HUES64 (cell line): Measurements from ENCODE around the gene RECQL5.

Source experiments
- H3K27ac ChIP-seq: 2 replicates; pipeline ENCODE4 v1.7.0; 2013; ENCODE audit warnings: low read depth, low read length, inconsistent platforms
- H3K27me3 ChIP-seq: 2 replicates; pipeline ENCODE4 v1.6.1; 2013; ENCODE audit warnings: mild to moderate bottlenecking, low read length; ENCODE audit not compliant: insufficient read depth
- H3K36me3 ChIP-seq: 2 replicates; pipeline ENCODE4 v1.6.1; 2013; ENCODE audit warnings: mild to moderate bottlenecking, low read length; ENCODE audit not compliant: insufficient read depth
- H3K4me1 ChIP-seq: 2 replicates; pipeline ENCODE4 v1.6.1; 2013; ENCODE audit warnings: mild to moderate bottlenecking, low read length, moderate library complexity; ENCODE audit not compliant: insufficient read depth
- H3K4me3 ChIP-seq: 2 replicates; pipeline ENCODE4 v1.5.1; 2013; ENCODE audit warnings: mild to moderate bottlenecking, low read length, moderate library complexity
- H3K9ac ChIP-seq: 2 replicates; pipeline ENCODE4 v1.6.1; 2013; ENCODE audit warnings: mild to moderate bottlenecking, low read depth, low read length
- H3K9me3 ChIP-seq: 2 replicates; pipeline ENCODE4 v1.6.1; 2013; ENCODE audit warnings: low read depth, low read length; ENCODE audit not compliant: insufficient read depth
- WGBS: fragments of 150-250, 120-280 bp; methylation state at CpG from one replicate; pipeline ENCODE4 v1.1.7; 2013; ENCODE audit warnings: missing lambda C conversion rate; 5-methylcytosine and 5-hydroxymethylcytosine counted together

RECQL5 gene

DNA sequence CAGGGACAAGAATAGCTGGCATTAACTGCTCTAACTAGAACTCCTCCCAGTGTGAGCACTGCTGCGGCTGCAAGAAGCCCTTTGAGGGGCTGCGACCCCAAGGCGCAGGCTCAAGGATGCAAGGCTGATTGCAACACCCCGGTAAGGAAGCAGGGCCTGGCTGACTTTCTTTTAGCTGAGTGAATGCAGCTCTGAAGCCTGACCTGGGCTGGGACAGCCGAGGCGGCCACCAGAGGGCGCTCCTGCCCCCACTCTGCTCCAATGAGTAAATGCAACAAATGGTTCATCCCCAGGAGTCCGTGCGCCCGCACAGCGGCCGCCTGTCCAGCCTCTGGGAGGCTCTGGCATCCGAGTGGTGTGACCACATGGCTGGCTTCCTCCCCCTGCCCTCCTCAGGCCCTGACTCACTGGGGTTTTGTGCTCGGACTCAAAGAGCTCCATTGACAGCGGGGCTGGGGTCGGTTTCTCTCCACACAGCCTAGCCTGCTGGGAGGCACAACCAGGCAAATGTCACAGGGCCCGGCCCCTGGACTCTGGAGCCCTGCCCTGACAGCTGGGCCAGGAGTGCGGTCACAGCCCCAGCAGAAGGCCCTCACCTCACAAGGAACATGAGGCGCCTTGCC lies 34.0 kb downstream of the RECQL5 start, which contains the start of gene SMIM5:
Gene SMIM5, plus strand, starts transcription at position 572 of the 623 bp plus-strand sequence. CDS start 6,768 bp downstream, outside the sequence.
- 24% methylated on average over 19 of the region's 19 CpGs for WGBS
- H3K27ac ChIP-seq: no peak within 1 kb of the TSS; the same call in 1 of the 2 replicates
- H3K9ac ChIP-seq: no peak within 1 kb of the TSS
- peaks cover 7% of the 10 kb centered on the region; the same call in 1 of the 2 replicates for H3K4me1 ChIP-seq
- H3K27me3 ChIP-seq: no peaks in the 10 kb centered on the region
- H3K36me3 ChIP-seq: no peaks in the 10 kb centered on the region; the same call in 1 of the 2 replicates
- H3K9me3 ChIP-seq: no peaks in the 10 kb centered on the region
- H3K4me3 ChIP-seq: no peak within 1 kb of the TSS

DNA sequence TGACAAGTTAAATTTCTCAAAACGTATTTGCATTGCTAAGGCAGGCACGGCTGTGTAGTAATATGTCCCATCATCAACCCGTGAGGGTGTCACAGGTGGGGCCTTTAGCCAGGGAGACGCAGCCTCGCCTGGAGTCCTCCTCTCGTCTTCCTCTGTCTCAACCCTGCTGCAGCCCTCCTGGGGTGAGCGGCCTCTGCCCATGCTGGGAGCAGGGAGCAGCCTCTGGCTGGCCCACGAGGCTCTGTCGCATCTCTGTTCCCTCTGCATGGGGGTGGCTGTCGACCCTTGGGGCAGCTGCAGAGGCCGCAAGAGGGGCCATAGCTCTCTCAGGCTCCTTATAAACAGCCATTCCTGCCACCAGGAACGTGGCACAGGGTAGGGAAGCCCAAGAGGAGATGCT lies 34.5 kb downstream of the RECQL5 start:
- WGBS: 84% methylated on average over 12 of the region's 12 CpGs
- H3K4me3 ChIP-seq: no peak overlapping the region
- no peaks in the 10 kb centered on the region; the same call in 1 of the 2 replicates for H3K36me3 ChIP-seq
- no peak overlapping the region for H3K9ac ChIP-seq
- no peaks in the 10 kb centered on the region for H3K27me3 ChIP-seq
- H3K4me1 ChIP-seq: peaks cover 7% of the 10 kb centered on the region; the same call in 1 of the 2 replicates
- H3K27ac ChIP-seq: no peak overlapping the region
- no peaks in the 10 kb centered on the region for H3K9me3 ChIP-seq

GRCh38 chr17:75631353-75631752 lies 35.6 kb downstream of the RECQL5 start:
- no peak overlapping the region for H3K9ac ChIP-seq
- 96% methylated on average over 27 of the region's 27 CpGs for WGBS
- H3K4me3 ChIP-seq: no peak overlapping the region
- H3K27ac ChIP-seq: no peak overlapping the region
- no peaks in the 10 kb centered on the region for H3K27me3 ChIP-seq
- peaks cover 7% of the 10 kb centered on the region; the same call in 1 of the 2 replicates for H3K4me1 ChIP-seq
- H3K36me3 ChIP-seq: no peaks in the 10 kb centered on the region; the same call in 1 of the 2 replicates
- no peaks in the 10 kb centered on the region for H3K9me3 ChIP-seq

GRCh38 chr17:75630071-75630917 lies 36.7 kb downstream of the RECQL5 start:
- Histone ChIP-seq H3K36me3 (no peaks in the 10 kb centered on the region; the same call in 1 of the 2 replicates), H3K9ac (no peak overlapping the region), H3K4me3 (no peak overlapping the region), H3K27me3 (no peaks in the 10 kb centered on the region), H3K4me1 (peaks cover 7% of the 10 kb centered on the region; the same call in 1 of the 2 replicates), H3K9me3 (no peaks in the 10 kb centered on the region), H3K27ac (no peak overlapping the region)
- 89% methylated on average over 26 of the region's 26 CpGs for WGBS

DNA sequence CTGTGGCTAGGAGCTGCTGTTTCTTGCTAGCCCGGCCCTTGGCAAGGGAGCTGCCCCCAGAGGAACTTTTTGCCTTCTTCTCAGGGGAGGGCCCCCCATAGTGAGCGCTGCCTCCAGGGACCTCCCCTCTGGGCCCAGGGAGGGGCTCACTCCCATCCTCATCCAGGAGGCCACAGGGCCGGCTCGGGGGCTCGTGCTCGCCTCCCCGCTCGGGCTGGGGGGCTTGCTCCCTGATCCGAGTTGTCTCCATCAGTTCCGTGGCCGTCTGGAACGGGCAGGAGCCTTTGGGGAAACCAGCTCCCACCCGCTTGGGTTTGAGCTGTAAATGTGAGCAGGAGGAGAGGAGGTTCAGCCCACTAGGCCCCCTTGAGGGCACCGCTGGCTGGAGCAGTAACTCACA lies 37.8 kb downstream of the RECQL5 start:
- no peaks in the 10 kb centered on the region for H3K9me3 ChIP-seq
- H3K9ac ChIP-seq: no peak overlapping the region
- 88% methylated on average over 14 of the region's 14 CpGs for WGBS
- H3K36me3 ChIP-seq: no peaks in the 10 kb centered on the region; the same call in 1 of the 2 replicates
- H3K4me1 ChIP-seq: peaks cover 7% of the 10 kb centered on the region; the same call in 1 of the 2 replicates
- no peak overlapping the region for H3K27ac ChIP-seq
- no peak overlapping the region for H3K4me3 ChIP-seq
- H3K27me3 ChIP-seq: no peaks in the 10 kb centered on the region

GRCh38 chr17:75628425-75628824 lies 38.5 kb downstream of the RECQL5 start:
- H3K36me3 ChIP-seq: no peaks in the 10 kb centered on the region; the same call in 1 of the 2 replicates
- 92% methylated on average over 6 of the region's 6 CpGs for WGBS
- H3K9me3 ChIP-seq: no peaks in the 10 kb centered on the region
- no peak overlapping the region for H3K9ac ChIP-seq
- no peak overlapping the region for H3K4me3 ChIP-seq
- peaks cover 4% of the 10 kb centered on the region; the same call in 1 of the 2 replicates for H3K4me1 ChIP-seq
- H3K27me3 ChIP-seq: no peaks in the 10 kb centered on the region
- no peak overlapping the region for H3K27ac ChIP-seq

DNA sequence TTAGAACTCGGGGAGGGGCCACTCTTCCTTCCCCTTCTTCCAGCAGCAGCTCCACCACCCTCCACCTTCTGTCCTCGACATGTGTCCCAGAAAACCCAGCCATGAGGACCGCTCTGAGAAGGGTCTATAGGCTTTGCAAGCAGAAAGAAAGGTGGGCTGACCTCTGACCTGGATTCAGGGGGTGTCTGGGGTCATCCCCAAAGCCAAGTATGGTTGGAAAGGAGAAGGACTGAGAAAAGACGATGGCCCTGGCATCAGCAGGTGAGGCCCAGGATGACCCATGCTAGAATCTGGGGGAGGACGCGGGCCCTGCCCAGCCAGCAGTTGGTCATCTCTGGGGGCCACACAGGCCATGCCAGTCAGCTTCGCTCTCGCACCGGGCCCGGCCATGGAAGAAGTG lies 39.9 kb downstream of the RECQL5 start:
- no peak overlapping the region for H3K9ac ChIP-seq
- no peaks in the 10 kb centered on the region for H3K4me1 ChIP-seq
- WGBS: 94% methylated on average over 10 of the region's 10 CpGs
- no peaks in the 10 kb centered on the region for H3K27me3 ChIP-seq
- no peak overlapping the region for H3K4me3 ChIP-seq
- no peaks in the 10 kb centered on the region for H3K9me3 ChIP-seq
- no peak overlapping the region for H3K27ac ChIP-seq
- H3K36me3 ChIP-seq: no peaks in the 10 kb centered on the region; the same call in 1 of the 2 replicates

- 95% methylated on average over 11 of the region's 11 CpGs for WGBS
- H3K27ac ChIP-seq: no peak overlapping the region
- H3K36me3 ChIP-seq: no peaks in the 10 kb centered on the region; the same call in 1 of the 2 replicates
- H3K4me3 ChIP-seq: no peak overlapping the region
- no peak overlapping the region for H3K9ac ChIP-seq
- H3K27me3 ChIP-seq: no peaks in the 10 kb centered on the region
- H3K4me1 ChIP-seq: no peaks in the 10 kb centered on the region
- H3K9me3 ChIP-seq: no peaks in the 10 kb centered on the region
Observed at GRCh38 chr17:75626496-75627038, 40.4 kb downstream of the RECQL5 start.

GRCh38 chr17:75625813-75626486 lies 41.0 kb downstream of the RECQL5 start:
- Histone ChIP-seq H3K27ac (no peak overlapping the region), H3K9ac (no peak overlapping the region), H3K27me3 (no peaks in the 10 kb centered on the region), H3K4me3 (no peak overlapping the region), H3K4me1 (no peaks in the 10 kb centered on the region), H3K9me3 (no peaks in the 10 kb centered on the region), H3K36me3 (no peaks in the 10 kb centered on the region)
- WGBS: 82% methylated on average over 15 of the region's 15 CpGs

DNA sequence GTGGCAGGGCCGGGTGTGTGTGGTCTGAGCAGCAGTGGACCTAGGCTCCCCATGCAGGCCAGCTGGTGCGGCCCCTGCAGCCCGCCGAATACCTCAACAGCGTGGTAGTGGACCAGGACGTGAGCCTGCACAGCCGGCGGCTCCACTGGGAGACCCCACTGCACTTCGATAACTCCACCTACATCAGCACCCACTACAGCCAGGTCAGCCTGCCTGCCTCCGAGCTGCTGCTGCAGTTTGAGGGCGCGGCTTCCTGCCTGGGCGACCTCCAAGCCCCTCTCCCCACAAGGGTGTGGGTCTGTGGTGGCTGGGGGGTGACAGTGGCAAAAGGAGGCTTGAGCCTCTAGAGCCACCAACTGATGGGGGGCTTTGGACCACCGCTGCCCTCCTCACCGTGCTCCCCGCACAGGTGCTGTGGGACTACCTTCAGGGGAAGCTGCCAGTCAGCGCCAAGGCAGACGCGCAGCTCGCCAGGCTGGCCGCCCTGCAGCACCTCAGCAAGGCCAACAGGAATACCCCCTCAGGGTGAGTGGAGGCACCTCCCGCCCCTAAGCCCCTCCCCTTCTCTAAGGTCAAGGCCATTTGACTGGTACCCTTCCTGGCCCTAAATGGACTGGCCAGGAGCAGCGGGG lies 42.1 kb downstream of the RECQL5 start:
- Histone ChIP-seq H3K27ac (no peak overlapping the region), H3K4me3 (no peak overlapping the region), H3K4me1 (no peaks in the 10 kb centered on the region), H3K9me3 (no peaks in the 10 kb centered on the region), H3K36me3 (no peaks in the 10 kb centered on the region), H3K27me3 (no peaks in the 10 kb centered on the region), H3K9ac (no peak overlapping the region)
- 92% methylated on average over 22 of the region's 23 CpGs for WGBS
